ENCODE data around the gene PSMB10. TPM values are rescaled to one million over a fixed set of nuclear protein-coding genes. Genes with fewer than 3 reads are reported as not detected.

PSMB10 gene
- total and polyA plus RNA-seq, 2 of the 4 experiments (the other 2 are of a cell fraction), result 28.7 to 36.7 TPM

- Histone ChIP-seq H2BK120ac (ENCODE audit: low read depth, low read length) (no peak overlapping the region), H3K4me2 (ENCODE audit: low read depth, low read length) (no peak overlapping the region), H2AFZ (replicated peaks; ENCODE audit: low read length, poor library complexity) (no peak overlapping the region), H3K4me3 (ENCODE audit: insufficient read depth, low read depth, low read length) (no peak overlapping the region), H3K4ac (ENCODE audit: low read depth, low read length) (no peak overlapping the region), H4K8ac (ENCODE audit: low read depth in 2 of 2, low read length in 2 of 2) (no peak overlapping the region), H3K56ac (ENCODE audit: extremely low read depth, insufficient read depth, low read length) (no peak overlapping the region), H2AK5ac (ENCODE audit: low read depth, low read length) (no peak overlapping the region), H3K4me1 (ENCODE audit: control insufficient read depth, insufficient read depth, low read length) (no peaks in the 10 kb centered on the region), H3K79me1 (ENCODE audit: low read depth in 1 of 2, low read length in 2 of 2) (no peaks in the 10 kb centered on the region), H3K9ac (ENCODE audit: low read depth, low read length) (no peak overlapping the region), H3K18ac (ENCODE audit: low read depth, low read length) (no peak overlapping the region), H4K5ac (ENCODE audit: low read depth, low read length) (no peak overlapping the region), H3K23ac (ENCODE audit: low read depth, low read length) (no peak overlapping the region), H3K27ac (ENCODE audit: insufficient read depth, low read length) (no peak overlapping the region), H4K20me1 (ENCODE audit: insufficient read depth, low read length) (no peaks in the 10 kb centered on the region; the same call in 1 of the 2 replicates), H2BK5ac (ENCODE audit: low read depth, low read length, poor library complexity, severe bottlenecking) (no peak overlapping the region), H3K36me3 (ENCODE audit: control insufficient read depth, insufficient read depth, low read length) (no peaks in the 10 kb centered on the region), H2BK20ac (ENCODE audit: low read depth, low read length) (no peak overlapping the region), H4K91ac (ENCODE audit: insufficient read depth, low read depth, low read length) (no peak overlapping the region), H3K9me3 (ENCODE audit: control insufficient read depth, insufficient read depth, low read length) (no peaks in the 10 kb centered on the region), H3K9me1 (ENCODE audit: insufficient read depth, low read length) (no peaks in the 10 kb centered on the region), H3K27me3 (ENCODE audit: control insufficient read depth, insufficient read depth, low read length) (peaks cover 29% of the 10 kb centered on the region), H2AK9ac (replicated peaks; ENCODE audit: low read depth, low read length, poor library complexity) (no peak overlapping the region), H3K14ac (replicated peaks; ENCODE audit: low read depth, low read length) (no peak overlapping the region), H2BK15ac (ENCODE audit: low read depth, low read length) (no peak overlapping the region)
- TF ChIP-seq RCOR1 (IDR thresholded peaks at IDR 0.05; ENCODE audit: insufficient replicate concordance, low read length), result no peak
- TF ChIP-seq NFE2L2 (IDR thresholded peaks at IDR 0.05; ENCODE audit: low read depth, low read length), result no peak
- no peak for TF ChIP-seq ELK1 (IDR thresholded peaks at IDR 0.05; ENCODE audit: borderline replicate concordance, low read depth, low read length)
- TF ChIP-seq SMC3 (IDR thresholded peaks at IDR 0.05; ENCODE audit: low read depth, low read length), result no peak
- TF ChIP-seq MXI1 (IDR thresholded peaks at IDR 0.05; ENCODE audit: borderline replicate concordance, low read depth, low read length), result no peak
- no peak for TF ChIP-seq CTCF (conservative IDR thresholded peaks at IDR 0.05; ENCODE audit: low read depth, low read length)
- TF ChIP-seq CEBPB (IDR thresholded peaks at IDR 0.05; ENCODE audit: low read depth, low read length), result no peak
- no peak for TF ChIP-seq MAFK (IDR thresholded peaks at IDR 0.05; ENCODE audit: low read depth, low read length)
- TF ChIP-seq CHD1 (IDR thresholded peaks at IDR 0.05; ENCODE audit: low read depth, low read length), result no peak
- TF ChIP-seq MAZ (IDR thresholded peaks at IDR 0.05; ENCODE audit: borderline replicate concordance, low read depth, low read length), result no peak
- TF ChIP-seq POLR2A (IDR thresholded peaks at IDR 0.05; ENCODE audit: low read depth, low read length), result no peak
- no peak for TF ChIP-seq RFX5 (IDR thresholded peaks at IDR 0.05; ENCODE audit: low read depth, low read length)
- no peak for TF ChIP-seq RAD21 (IDR thresholded peaks at IDR 0.05; ENCODE audit: low read length)
- TF ChIP-seq FOS (IDR thresholded peaks at IDR 0.05; ENCODE audit: low read depth, low read length), result no peak
- 83% methylated on average over 2 of the region's 2 CpGs; no CpG with 5 or more reads in 1 of the 2 experiments for WGBS, 2 experiments (ENCODE audit: extremely low coverage in 2 of 2, insufficient read length in 1 of 2)
- CTCF ChIA-PET, result no interaction called here
- no TSS peak for BruUV-seq (replicated peaks)
- dilution Hi-C loops (cut with HindIII; ENCODE audit: low sequenced_read_pairs, unreplicated experiment), result no loop called here
- POLR2A ChIA-PET (ENCODE audit: unreplicated experiment), result no interaction called here
- intact Hi-C loops (cut with micrococcal nuclease), result no loop called here
- in situ Hi-C loops (cut with MboI; ENCODE audit: low sequenced_read_pairs), result no loop called here
- DNase-seq (no peak), ATAC-seq (ENCODE audit: low read depth) (no peak)
These were observed 39.6 kb upstream of the PSMB10 start for GRCh38 chr16:67976205-67976604.

Measured in IMR-90 (cell line).